Non-pigmented ciliary epithelial cell (primary cell): Measurements from ENCODE around the gene SUPV3L1.
A peak's percentile ranks its signal among the peaks of the same experiment; 100 is the strongest.

Experiments used
- DNase-seq: peaks from one replicate; pipeline ENCODE4 v3.0.0-alpha.2; 2010; ENCODE audit warnings: low read depth

SUPV3L1 gene

DNA sequence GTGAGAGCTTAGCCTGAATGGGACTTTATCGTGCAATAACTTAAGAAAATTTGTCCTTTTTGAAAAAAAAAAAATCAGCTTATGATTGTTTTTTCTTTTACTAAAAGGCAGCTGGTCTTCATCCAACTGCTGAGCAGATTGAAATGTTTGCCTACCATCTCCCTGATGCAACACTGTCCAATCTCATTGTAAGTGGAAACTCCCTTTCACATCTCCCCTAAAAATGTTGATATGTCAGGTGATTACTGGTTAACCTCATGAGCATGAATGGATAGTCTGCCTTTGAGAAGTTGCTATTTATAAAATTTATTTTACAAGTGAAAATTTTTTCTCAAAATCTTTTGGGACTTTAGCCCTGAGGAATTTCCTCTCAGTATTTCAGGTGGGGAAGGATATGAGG is 22.3 kb downstream of the SUPV3L1 start:
- DNase-seq = no peak

DNA sequence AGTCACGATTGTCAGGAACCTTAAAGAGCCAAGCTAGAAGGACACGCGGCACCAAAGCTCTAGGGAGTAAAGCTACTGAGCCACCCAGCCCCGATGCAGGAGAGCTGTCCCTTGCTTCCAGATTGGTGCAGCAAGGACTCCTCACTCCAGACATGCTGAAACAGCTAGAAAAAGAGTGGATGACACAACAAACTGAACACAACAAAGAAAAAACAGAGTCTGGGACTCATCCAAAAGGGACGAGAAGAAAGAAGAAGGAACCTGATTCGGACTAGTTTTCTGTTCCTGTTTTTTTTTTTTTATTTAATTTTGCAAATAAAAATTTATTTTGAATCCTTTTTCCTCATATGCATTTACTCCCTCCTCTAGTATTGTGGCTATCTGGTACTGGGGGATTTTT is 28.7 kb downstream of the SUPV3L1 start:
- no peak for DNase-seq

DNA sequence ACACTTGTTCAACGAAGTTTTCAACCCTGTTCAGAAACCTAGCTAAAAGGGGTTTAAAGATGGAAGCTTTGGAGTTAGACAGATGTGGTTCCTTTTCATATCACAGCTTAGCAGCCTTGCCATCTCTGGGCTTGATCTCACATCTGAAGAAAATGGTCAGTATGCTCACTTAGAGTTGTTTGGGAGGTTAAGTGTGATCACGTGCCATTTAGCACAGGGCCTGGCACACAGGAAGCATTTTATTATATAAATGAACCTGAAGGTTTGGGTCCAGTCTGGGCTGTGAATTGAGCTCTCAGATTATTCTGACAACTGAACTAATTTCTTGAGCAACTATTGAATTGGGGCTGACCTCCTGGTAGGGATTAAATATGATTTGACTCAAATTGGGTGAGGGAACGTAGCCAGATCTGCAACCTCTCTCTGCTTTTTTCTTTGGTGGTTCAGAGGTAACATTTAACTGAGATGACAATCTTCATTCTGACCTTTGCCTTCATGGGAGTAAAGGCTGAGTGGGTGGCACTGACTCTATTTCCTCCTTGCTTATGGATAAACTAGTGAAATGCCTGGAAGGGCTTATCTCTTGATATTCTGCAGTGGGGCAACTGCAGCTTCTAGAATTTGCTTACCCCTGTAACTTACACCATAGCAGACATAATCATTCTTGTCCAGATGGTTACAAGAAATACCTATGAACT is 29.9 kb downstream of the SUPV3L1 start:
- no peak for DNase-seq

DNA sequence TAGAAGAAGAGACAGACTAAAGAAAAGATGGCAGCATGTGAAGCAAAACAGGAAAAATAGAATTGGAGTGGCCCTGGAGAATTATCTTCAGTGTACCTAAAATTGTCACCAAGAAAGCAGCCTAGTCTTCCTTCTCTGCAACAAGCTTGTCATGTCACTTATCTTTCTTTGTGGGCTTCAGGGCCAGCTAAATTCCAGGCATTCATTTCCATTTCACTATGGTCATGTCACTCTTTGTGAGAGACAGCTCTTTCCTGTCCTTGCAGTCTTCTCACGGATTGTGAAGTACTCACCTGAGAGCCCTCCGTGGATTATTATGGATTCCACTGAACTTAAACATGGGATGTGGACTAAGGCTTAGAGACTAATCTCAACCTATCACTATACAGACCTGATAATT is 31.1 kb downstream of the SUPV3L1 start:
- DNase-seq = no peak

DNA sequence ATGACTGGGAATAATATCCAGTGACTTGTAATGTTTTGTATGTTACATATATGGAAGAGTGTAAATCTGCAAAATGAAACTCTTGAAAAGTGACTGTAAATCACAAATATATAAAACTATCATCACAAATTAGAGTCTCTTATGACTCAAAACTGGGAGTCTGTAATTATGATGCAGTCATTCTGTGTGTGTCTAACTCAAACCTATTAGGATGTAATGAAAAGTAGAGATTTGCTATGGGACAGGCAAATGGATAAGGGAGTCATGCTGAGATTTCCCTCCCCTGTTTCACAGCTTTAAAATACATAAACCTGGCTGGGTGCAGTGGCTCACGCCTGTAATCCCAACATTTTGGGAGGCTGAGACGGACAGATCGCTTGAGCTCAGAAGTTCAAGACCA is 31.5 kb downstream of the SUPV3L1 start:
- DNase-seq = no peak

DNA sequence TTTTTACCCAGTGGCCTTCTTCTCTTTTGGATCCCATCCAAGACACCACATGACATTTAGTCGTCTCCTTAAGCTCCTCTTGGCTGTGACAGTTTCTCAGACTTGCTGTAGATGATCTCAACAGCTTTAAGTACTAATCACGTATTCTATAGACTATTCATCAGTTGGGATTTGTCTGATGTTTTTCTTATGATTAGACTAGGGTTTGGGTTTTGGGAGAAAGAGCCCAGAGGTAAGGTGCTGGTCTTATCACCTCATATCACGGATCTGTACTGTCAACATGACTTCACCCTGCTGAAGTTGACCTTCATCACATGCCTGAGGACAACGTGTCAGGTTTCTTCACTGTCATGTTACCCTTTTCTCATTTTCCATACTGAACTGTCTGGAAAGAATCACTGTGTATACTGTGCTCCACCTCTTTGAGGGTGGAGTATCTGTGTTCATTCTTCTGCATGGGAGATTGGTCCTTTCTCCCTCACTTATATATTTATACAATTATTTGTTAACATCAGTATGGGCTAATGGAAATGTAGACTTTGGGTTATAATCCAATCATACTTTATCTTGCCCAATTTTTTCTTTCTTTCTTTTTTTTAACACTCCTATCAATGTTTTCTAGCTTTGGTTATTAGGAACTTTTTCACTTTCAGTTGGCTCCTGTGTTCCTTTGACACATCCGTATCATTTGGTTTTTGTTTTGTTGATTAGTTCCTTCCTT is 33.7 kb downstream of the SUPV3L1 start:
- no peak for DNase-seq

DNA sequence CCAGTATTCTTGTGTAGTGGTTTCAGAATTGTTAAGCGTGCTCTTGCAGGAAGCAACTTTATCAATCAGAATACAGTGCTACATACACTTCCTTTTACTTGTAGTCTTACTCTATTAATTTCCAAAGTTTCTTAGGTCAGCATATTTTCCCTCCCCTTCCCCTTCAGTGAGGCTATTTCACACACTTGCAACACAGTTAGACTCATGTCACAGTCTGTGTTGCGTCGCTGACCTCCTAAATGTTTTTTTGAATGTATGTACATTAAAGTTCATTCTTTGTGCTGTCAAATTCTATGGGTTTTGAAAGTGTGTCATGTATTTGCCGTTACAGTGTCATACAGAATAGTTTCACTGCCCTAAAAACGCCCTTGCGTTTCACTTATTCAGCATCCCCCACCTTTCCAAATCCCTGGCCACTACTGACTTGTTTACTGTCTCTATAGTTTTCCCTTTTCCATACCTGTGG is 34.7 kb downstream of the SUPV3L1 start:
- no peak for DNase-seq

DNA sequence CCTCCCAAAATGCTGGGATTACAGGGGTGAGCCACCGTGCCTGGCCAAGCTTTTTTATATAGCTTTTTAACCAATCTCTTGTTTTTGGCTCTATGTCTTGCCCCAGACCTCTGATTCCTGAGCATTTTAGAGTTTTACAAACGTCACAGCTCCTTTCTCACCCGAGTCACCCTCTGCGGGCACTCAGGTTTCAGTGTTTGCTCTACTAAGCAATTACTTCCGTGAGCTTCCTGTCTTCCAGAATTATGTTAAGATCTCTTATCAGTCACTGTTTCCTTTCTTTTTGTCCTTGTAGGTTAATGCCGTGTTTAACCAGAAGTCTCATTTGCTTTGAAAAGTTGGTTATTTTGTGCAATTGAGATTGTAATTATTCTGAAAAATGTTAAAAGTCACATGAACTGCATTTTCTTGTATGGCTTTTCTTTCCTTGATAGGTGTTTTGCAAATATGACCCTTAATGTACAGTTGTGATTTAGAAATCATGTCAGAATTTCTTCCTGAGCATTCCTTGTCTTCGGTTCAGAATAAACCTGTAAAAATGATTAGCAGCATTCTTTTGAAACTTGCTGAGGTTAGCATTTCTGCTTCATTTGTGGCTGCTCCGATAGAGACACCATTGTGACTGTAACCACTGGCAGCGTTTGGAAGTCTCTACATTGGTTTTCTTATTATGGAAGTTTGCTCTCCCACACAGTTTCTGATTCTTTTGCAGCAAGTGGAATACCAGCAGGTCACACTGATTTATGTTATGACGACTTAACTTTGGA is 35.6 kb downstream of the SUPV3L1 start:
- DNase-seq = no peak

DNA sequence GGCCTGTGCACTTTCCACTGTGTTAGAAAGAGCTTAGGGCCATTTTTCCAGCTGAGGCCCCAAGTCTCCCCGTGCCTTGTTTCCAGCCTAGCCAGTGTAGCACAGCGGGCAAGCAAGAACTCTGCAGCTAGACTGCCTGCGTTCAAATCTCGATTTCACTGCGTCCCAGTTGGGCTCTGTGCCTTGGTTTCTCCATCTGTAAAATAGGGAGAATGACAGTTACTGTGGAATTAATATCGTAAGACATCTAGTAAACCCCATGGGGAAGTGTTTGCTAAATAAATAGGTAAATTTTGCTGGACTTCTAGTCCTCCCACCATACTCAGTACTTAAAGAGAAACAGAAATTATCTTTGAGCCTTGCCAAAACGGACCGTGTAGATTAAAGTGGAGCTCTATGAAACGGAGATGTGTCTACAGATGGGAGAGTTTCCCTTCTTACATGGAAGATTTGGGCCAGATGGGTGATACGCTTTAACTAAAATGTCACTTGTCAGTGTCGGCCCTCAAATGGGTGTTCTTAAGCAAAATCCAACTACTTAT is 36.6 kb downstream of the SUPV3L1 start:
- no peak for DNase-seq

DNA sequence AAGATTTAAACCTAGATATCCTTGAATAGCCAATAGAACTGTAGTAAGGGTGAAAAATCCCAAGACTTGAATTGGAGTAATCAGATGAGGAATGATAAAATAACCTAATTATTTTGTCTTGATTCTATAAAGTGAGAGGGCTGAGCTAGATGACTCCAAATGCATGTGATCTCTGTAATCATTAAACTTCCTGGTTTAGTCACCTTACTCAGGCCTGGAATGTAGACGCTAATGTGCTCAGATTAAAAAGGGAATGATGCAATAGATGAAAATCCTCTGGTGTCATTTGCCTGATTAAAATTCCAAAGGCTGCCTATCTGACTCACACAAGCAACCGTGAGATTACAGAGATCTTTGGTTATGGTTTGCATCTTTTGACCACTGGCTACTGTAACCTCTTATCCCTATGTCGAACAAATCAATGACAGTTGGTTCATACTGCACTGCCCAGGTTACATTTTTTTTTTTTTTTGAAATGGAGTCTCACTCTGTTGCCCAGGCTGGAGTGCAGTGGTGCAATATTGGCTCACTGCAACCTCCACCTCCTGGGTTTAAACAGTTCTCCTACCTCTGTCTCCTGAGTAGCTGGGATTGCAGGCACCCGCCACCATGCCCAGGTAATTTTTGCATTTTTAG is 37.2 kb downstream of the SUPV3L1 start:
- peak; percentile 72 for DNase-seq

DNA sequence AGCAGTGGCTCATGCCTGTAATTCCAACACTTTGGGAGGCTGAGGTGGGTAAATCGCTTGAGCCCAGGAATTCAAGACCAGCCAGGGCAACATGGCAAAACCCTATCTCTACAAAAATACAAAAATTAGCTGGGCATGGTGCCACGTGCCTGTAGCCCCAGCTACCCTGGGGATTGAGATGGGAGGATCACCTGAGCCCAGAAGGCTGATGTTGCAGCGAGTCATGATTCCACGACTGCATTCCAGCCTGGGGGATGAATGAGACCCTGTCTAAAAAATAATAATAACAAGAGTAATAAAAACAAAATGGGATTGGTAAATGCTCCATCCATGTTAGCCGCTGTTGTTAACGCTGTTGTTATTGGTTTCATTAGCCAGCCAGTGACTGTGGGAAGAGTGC is 38.8 kb downstream of the SUPV3L1 start:
- no peak for DNase-seq

DNA sequence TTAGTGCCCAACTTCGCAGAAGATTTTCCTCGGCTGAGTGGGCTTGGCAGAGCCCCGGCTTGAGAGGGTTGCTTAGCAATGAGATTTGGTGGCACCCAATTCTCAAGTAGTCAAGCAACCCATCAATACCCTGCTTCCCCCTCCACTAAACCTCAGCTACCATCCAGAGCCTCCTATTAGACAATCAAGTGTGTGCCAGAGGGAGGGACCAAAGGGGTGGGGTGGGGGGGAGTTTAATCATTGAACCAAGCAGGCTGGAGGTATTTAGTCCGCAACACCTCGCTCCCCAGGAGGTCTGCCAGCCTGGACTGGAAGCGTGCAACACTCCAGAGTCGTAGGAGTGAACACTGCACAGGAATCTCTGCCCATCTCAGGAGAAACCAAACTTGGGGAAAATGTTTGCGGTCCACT is 40.0 kb downstream of the SUPV3L1 start, which contains the start of gene HKDC1:
Gene HKDC1 (plus strand): TSS at position 292 of the 411 bp plus-strand sequence. CDS start 104 bp downstream, at position 396.
- no peak for DNase-seq

DNA sequence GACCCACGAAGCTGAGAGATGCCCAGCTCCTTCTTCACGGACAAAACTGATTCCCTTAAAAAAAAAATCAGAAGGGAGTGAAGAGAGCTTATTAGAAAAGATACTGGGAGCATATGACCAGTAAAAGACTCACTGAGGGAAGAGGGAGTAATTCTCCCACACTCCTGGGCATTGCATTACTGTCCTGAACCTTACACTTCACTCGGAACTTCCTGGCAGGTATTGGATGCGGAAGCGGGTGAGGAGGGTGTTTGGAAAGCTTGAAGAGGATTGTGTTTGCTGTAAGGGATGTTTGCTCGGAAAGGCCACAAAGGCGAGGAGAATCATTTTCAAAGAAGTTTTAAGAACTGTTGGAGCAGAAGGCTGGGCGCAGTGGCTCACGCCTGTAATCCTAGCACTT is 40.5 kb downstream of the SUPV3L1 start:
- DNase-seq = no peak

DNA sequence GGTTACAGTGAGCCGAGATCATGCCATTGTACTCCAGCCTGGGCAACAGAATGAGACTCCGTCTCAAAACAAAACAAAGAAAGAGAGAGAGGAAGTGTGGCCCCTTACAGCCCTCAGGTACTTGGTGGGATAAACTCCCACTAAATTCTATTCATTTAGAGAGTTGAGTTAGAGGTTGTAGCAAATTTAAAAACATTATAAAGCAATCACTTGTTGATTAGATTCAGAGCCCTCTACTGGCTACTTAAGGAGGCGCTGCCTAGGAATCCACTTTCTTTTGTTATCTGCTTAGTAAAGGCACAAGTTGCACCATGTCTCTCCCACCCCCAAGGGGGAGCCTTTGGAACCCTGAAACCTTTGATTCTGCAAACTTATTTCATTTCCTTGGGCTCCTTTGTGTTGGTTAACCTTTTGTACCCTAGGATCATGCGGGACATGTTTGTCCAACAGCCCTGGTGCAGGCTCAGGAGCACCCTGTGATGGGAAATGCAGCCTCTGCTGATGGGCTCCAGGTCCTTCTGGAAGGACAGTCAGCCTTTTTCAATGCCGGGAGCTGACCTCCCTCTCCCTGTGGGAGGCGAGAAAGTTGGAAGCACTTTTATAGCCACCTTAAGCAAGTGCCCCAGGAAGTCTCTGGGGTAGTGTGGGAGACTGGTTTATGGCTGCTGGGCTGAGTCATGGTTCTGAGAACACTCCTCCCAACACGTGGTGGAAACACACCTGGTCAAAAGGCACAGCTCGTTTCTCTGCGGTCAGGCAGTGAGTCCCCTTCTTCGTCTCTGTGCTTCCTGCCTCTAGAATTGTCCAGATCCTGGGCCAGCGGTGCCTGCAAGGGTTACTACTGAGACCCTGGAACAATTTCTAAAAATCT is 42.4 kb downstream of the SUPV3L1 start:
- no peak for DNase-seq

DNA sequence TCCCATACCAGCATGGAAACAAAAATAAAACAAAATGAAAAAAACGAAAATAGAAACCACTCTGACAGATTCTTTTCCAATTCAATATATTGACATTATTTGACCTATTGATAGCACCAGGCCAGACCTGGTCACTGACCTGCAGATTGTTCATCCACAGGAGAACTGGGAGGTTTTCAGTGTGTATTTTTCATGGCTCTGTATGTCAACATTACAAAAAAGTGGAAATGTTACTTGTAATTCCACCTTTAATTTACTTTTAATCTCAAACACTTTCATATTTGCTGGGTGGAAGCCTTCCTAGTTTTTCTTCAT is 43.0 kb downstream of the SUPV3L1 start:
- no peak for DNase-seq

DNA sequence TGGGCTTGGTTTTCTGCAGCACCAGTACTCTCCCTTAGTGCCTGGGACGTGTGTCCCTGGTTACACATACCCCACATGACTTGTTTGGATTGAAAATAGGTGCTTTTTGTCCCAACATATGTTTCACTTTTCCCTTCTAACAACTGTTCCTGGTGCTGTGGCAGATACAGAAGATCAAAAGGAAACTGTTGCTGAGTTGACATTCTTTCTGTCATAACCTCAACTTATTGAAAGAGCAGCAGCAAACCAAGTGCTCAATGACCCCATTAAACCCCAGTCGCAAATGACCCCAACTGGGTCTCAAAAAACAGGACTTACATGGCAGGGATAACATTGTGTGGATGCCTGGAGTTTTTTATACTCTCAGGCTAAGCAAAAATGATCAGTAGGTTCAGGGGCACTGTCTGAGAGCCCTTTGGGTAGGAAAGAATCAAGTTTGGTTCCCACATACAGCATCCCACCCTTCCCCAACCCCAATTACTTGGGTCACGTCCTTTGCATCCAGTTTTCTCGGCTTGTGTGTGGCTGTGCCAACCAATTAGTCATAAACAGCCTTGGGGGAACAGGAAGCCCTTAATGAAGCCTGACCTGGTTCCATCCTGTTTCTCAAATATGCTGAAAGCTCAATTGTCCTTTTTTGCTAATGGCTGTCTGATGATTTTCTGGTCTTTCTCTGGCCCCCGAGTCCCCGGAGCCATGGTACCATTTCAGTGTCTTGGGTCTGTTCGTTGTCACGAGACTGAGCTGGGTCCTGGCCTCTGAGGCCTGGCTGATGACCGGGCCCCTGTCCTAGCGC is 45.0 kb downstream of the SUPV3L1 start:
- DNase-seq = no peak

DNA sequence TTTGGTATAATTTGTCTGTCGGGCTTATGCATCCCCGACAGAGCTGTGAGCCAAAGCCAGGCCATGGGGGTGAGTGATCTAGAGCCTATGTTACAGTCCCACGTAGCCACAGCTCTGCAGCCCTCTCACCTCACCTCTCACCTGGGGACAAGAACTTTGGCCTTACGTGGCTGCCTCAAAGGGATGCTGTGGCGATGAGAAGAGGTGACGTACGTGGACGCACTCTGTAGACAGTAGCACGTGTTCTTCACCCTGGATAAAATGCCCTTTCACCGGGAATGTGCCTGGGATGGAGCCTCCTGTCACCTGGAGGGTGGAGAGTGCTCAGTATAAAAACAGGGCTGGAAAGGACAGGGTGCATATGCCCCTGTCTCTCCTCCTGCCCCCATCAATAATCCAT is 45.6 kb downstream of the SUPV3L1 start:
- no peak for DNase-seq

DNA sequence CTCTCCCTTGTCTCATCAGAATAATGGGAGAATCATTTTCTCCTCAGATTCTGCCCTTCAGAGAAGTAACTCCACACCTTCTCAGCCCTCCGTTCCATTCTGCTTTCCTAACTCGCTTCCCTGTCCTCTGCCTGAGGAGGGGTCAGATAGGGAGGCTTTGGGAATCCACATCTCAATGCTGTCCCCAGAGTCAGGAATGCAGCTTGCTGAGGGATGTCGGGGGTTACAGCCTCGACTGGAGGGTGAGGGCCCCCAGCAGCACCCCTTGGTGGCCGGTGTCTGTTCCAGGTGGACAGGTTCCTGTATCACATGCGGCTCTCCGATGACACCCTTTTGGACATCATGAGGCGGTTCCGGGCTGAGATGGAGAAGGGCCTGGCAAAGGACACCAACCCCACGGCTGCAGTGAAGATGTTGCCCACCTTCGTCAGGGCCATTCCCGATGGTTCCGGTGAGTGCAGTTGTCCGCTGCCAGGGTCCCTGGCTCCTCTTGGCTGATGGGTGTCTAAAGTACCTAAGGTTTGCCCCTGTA is 47.0 kb downstream of the SUPV3L1 start:
- DNase-seq = no peak

DNA sequence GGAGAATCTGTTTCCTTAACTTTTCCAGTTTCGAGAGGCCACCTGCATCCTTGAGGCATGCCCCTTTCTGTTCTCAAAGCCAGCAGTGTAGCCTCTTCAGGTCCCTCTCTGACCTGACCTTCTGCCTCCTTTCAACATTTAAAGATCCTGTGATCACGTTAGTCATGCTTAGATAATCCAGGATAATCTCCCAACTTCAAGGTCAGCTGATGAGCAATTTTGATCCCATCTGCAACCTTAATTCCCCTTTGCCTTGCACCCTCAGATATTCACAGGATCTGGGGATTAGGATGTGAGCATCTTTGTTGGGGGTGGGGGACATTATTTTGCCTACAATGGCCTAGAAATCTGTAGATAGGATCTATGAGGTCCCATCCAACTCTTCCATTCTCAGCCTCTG is 48.1 kb downstream of the SUPV3L1 start:
- no peak for DNase-seq

DNA sequence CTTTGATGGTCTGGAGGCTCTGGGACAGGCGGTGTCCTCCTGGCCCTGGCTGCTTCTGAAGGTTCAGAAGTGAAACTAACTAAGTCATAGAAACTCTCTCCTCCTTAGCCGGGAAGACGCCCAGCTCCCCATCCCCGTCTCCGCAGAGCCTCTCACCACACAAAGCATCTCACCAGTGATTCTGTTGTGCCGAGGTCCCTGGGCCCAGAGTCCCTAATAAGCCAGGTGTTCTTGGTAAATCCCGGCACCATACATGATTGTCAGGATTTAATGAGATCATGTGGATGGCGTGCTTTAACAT is 49.5 kb downstream of the SUPV3L1 start:
- DNase-seq = no peak
